OCI-M2 (cell line): ENCODE data around the gene SYCP2L.

ENCODE experiments used
- DNase-seq: peaks from one replicate; lab custom pipeline; 2025; ENCODE audit not compliant: unreplicated experiment; lab: John Stamatoyannopoulos, UW

SYCP2L gene

DNA sequence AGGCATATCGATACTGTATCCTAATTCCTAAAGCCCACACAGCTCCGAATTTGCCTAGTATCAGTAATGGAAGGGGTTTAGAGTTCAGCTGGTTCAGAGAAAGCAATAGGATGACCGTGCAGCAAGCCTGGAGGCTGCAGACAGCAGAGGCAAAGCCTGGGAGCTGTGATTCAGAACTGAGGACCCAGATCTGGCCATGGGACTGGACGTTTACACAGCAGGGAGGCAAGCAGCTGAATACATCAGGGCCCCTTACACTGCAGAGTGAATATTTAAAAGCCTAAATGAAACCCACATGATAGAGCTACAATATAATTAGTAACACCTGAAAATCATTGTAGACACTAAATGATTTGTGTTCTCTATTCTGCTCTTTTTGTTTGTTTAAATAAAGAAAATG lies 119.2 kb downstream of the SYCP2L start:
- no peak for DNase-seq

DNA sequence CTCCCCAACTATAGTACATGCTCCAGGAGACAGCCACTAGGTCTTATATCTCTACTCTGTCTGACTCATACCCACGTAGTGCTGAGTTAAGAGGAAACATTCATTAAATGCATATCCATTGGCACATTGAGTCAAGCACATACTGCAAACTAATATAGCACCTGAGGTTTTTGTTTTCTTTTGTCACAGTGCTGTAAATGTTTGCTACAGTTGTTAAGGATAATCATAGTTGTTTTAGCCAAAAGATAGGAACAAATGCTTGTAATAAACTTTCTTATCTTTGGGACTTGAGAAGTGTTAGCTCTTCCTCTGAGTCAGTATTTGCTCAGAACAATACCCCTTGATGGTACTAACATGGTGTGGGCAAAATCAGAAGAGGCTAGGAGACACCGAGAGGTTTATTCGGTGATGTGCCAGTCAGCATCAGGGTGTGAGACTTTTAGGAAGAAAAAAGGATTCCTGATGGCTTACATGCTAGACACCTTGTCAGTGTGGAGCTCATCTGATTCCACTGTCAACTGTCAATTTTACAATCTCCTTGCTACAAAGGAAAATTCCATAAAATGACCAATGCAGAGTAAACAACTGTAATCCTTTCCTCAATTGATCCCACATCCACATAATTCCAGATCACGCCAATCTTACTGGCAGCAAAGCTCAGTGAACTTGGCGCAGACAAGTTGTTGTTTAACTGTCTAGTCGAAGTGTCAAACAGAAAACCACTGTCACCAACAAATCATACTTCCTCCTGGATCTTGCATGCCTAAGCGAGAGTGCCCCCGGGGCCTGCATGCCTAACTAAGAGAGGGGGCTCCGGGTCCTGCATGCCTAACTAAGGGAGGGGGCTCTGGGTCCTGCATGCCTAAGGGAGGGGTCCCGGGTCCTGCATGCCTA lies 121.1 kb downstream of the SYCP2L start:
- no peak for DNase-seq

DNA sequence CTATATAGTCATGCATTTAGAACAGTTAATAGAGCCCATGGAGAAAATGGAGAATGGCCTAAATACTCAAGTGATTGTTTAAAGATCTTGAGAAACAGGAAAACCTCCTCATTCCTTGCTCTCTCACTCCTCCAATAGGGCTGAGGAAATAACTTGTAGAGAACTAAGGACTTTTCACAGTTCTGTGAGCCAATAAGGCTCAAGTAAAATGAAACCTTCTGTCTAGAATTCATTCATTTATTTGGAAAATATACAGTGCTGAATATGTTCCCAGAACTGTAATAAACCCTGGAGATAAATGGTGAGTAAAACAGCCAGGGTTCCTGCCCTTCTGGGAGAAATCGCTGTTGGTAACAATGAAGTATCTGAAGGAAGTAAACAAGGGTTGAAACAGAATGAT lies 122.0 kb downstream of the SYCP2L start:
- DNase-seq: no peak

DNA sequence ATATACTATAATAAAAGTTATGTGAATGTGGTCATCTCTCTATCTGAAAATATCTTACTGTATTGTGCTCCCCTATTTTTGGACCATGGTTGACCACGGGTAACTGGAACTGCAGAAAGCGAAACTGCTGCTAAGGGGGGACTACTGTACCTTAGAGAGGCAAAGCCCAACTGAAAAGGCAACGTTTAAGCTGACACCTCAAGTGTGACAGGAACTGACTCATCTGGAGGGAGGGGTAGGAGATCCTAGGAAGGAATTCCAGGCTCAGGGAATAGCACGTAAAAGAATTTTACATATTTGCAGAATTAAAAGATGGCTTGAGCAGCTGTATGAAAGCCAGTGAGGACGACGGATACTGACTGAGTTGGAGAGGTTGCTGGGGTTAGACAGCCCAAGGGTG lies 122.5 kb downstream of the SYCP2L start:
- no peak for DNase-seq

DNA sequence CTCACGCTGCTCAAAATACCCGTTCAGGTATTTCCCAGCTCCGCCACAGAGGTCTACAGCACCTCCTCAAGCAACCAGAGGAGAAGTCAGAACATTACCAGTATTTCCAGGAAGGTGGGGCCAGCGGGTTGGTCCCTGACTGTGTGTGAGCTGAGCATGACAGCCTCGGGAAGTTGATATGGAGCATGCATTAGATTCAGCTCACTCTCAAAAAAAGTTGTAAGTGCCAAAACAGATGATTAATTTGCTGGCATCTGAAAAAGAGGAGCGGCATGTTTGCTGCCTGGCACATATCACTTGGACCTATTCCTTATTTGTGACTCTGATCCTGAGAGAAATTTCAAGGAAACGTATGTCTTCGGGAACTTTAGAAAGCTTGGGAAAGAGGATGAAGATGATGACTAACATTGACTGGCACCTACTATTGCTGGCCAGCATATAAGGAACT lies 125.0 kb downstream of the SYCP2L start:
- DNase-seq: no peak

DNA sequence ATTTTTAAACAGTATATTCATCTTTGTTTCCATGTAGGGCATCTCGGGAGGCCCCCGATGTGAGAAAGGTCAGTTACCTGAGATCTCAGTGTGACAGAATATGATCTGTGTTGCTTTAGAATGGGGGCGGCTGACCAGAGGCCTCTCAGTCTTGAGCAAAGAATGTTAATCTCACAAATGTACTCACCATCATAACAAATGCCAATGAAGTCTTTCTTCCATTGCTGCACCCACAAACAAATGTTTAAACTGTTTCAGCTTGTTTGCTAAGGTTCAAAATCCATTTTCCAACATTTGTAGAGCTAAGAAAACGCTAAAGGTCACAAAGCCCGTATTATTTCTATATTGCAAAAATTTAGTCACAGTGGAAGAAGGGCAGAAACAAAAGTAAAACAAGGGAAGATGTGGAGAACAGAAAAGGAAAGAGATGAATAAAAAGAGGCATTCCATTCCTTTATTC lies 125.5 kb downstream of the SYCP2L start:
- no peak for DNase-seq

DNA sequence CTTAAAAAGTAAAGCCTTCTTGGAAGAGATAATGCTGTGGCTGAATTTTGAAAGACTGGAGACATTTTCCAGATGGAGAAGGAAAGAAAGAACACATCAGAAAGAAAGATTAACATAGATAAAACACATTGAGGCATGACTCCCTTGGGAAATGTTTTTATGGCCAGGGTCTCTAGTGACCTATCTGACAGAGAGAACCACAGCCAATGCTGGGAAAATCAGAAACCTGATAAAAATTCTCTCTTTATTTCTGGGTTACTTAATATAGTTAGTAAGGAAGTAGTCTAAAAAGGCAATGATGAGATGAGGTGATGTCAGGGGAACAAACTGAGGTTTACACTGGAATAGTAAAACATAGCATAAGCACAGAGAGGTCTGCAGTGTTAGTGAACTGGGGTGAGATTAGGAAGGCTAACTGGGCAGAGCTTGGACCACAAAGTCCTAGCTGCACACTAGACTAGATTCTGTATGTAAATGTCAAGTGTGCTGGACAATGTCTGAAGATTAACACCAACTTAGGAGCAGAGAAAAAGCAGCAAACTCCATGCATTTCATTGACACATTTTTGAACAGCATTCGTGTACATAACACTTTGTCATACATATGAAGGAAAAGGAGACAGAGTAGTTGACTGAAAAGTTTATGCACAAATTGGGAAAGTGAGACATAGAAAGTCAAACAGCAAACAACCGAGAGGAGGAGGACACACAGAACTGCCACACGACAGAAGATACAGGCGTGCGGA lies 126.3 kb downstream of the SYCP2L start:
- no peak for DNase-seq

DNA sequence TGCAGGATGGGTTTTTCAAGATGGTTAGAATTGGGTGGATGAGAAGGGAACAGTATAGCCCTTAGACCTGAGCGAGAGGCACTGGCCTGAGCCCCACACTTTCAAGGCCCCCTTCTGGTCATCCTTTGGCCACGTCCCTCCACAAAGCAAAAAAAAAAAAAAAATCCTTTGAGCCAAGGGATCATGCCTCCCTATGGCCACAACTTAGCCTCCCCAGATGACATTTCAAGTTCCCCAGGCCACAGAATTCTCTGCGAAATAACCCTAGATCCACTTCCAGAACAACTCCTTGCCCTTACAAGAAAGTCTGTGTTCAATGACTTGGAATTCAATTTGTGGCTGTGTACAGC lies 126.8 kb downstream of the SYCP2L start:
- DNase-seq: no peak

DNA sequence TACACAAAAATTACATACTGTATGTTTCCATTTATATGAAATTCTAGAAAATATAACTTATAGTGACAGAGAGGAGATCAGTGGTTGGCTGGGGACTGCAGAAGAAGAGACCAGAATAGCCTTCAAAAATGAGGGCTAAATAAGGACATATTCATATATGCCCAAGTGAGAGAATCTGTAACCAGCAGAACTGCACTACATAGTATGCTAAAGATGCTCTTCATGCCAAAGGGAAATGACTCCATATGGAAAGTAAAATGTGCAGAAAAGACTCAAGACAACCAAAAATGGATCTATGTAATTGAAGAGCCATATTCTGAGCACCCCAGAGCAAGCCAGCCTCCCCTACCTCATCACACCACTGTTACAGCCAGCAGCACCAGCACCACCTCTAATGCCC lies 128.2 kb downstream of the SYCP2L start:
- no peak for DNase-seq

DNA sequence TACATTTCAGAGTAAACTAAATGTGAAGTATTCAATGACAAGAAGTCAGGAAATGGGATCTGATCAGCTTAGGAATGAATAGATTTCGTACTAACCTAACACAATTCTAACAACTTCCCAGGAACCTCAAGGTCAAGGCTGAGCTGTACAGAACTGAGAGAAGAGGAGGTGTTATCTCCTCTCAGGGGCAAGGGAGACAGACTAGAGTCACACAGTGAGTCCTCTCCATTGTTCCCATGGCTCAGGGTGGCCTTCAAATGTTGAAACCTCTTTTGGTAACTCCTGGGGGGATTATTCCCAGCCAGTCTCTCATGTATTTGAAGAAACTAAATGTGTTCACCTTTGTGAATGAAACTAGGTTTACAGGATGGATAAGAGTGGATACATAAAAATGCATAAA lies 129.6 kb downstream of the SYCP2L start:
- DNase-seq: no peak

DNA sequence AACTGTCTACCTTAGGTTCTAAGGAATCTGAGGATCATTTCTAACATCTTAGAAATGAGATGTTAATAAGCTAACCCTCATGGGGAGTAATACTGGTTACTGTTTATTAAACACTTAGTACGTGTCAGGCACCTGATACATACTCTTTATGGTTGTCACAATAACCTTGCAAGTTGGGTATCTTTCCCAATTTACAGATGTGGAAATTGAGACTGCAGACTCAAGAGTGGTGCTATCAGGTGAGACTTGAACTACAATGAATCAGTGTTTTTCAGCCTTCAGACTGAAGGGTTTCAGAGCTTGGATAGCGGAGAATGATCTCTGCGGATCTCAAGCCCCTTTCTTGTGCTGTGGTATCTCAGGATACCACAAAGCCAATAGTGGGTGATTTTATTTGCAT lies 130.2 kb downstream of the SYCP2L start:
- DNase-seq: no peak

DNA sequence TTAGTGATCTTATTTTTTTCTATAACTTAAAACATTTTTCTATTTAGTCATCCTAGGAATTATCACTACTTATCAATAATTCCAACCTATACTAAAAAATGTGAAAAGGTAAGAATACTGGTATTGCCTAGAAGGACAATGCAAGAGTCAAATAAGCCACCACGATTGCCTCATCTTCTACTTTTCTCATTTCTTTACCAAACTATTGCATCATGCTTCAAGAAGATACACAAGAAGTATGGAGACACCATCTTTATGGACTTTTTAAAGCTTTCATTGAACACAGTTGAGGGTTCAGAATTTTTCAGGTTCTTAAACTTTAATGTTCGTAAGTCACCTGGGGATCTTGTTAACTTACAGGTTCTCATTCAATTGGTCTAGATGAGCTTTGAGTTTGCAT lies 131.4 kb downstream of the SYCP2L start:
- no peak for DNase-seq

DNA sequence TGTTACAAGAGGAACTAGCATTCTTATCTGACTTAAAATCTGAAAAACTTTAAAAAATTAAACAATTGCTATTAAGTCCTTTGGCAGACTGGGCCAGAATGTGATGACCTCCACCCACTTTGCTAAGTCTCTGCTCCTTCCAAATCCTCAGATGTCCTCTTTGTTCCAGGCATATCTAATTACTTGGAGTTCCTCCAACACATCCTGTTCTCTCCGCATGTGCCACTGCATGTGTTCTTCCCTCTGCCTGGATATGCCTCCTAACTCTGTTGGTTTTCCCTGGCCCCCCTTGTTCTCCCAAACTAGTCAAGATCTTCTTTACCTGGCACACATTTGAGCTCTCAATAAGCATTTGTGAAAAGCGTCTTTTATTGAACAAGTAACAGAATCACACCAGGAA lies 134.2 kb downstream of the SYCP2L start:
- DNase-seq: no peak

DNA sequence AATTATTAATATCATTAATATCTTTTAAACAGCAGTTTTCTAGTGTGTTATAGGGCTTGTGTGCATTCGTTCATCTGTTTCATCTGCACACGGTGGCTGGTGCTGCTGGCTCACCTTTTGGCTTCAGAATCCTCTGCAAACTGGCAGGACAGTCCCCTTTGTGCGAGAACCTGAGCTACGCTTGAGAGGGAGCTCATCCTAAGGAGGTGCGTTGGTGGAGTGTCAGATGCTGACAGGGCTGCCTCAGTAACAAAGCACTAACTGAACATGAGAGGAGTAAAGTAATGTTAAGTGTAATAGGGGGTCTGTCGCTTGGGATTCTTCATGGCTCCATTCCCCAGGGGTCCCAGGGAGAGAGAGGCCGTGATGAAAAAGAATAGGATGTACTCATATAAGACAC lies 134.9 kb downstream of the SYCP2L start:
- no peak for DNase-seq

DNA sequence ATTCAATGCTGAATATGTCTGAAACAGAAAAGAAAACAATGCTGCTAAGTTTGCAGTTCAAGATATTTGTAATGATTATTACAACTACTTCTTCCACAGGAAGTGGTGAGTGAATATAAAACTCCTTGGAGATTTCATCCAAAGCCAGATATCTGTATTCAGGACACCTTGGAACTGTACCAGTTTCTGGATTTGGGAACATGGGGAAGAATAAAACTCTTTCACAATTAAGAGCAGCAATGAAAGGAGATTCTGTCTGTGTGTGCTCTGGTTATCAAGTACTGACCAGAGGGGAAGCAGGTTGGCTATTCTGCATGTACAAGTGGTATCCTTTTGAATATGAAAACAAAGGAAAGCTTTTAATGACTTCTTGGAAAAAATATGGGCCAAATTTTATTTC lies 136.2 kb downstream of the SYCP2L start:
- no peak for DNase-seq
